ENCODE results near the gene CADPS2.

Gene CADPS2

DNA sequence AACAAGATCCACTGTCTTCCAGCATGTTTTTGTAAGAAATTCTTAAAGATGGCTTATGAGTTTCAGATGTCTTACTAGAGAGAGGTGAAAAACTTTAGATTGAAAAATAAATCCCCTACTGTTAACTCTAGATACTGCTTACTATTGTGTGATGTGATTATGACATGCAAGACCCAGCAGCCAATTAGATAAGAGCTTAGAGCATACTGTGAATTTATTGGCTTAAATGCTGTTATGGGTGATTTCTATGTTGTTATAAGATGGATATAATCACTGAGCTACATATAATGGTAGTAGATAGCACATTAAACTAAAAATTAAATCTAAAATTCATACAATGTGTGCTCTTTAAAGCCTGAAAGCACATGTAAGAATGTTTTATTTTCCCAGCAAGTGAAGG, 187.2 kb downstream of the CADPS2 start, which contains the start of gene RNF133:
TSS of gene RNF133 (minus strand) at position 101 of the 400 bp plus-strand sequence. CDS start 199 bp downstream, outside the sequence.
- TF ChIP-seq CTCF (IDR thresholded peaks at IDR 0.05) = no peak
- Histone ChIP-seq H3K4me3 (ENCODE audit: low read depth in 1 of 2, low read length in 1 of 2) (no peak within 1 kb of the TSS), H3K4me1 (ENCODE audit: control insufficient read depth in 1 of 2, insufficient read depth in 1 of 2, low read depth in 1 of 2, low read length in 1 of 2) (no peaks in the 10 kb centered on the region), H3K36me3 (no peaks in the 10 kb centered on the region), H3K27ac (no peak within 1 kb of the TSS), H3K9me3 (no peaks in the 10 kb centered on the region), H3K27me3 (no peaks in the 10 kb centered on the region)

DNA sequence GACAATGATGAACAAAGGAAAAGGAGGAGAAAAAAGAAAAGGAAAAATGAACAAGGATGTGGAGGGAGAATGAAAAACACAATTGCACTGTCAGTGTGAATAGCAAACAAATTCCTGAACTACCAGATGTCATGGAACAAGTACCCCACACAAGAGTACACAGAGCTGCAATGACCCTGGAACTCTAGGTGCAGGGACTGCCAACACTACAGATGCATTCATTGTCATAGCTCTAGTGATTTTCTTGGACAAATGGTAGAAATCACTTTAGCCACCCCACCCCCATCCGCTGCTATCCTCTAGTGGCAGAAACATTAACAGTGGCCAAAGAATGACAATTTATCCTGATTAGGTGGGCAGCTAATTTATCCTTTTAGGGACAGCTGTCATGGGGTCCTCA, 190.4 kb downstream of the CADPS2 start:
- Histone ChIP-seq H3K4me3 (ENCODE audit: low read depth in 1 of 2, low read length in 1 of 2) (no peak overlapping the region), H3K36me3 (no peaks in the 10 kb centered on the region), H3K27ac (no peak overlapping the region), H3K9me3 (no peaks in the 10 kb centered on the region), H3K4me1 (ENCODE audit: control insufficient read depth in 1 of 2, insufficient read depth in 1 of 2, low read depth in 1 of 2, low read length in 1 of 2) (no peaks in the 10 kb centered on the region), H3K27me3 (no peaks in the 10 kb centered on the region)
- no peak for TF ChIP-seq CTCF (IDR thresholded peaks at IDR 0.05)

DNA sequence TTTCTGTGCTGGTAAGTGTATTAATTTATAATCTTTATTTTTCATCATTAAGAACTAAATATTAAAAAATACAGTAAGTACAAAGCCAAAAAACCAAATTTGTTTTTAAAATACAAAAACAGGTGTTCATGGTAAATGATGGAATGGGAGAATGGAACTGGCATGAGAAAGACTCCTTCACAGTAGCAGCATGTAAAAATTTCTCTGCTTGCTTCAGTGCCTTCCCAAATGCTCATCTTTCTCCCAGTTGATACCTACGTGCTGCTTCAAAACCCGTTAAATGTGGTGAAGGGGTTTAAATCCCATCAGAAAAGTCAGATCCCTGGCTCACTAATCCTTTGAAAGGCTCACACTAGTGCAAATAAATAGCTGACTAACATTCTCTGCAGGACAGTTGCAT, 191.6 kb downstream of the CADPS2 start:
- no peak for TF ChIP-seq CTCF (IDR thresholded peaks at IDR 0.05)
- Histone ChIP-seq H3K9me3 (no peaks in the 10 kb centered on the region), H3K27ac (no peak overlapping the region), H3K36me3 (no peaks in the 10 kb centered on the region), H3K4me1 (ENCODE audit: control insufficient read depth in 1 of 2, insufficient read depth in 1 of 2, low read depth in 1 of 2, low read length in 1 of 2) (no peaks in the 10 kb centered on the region), H3K4me3 (ENCODE audit: low read depth in 1 of 2, low read length in 1 of 2) (no peak overlapping the region), H3K27me3 (no peaks in the 10 kb centered on the region)

GRCh38 chr7:122692769-122693309, 193.4 kb downstream of the CADPS2 start:
- Histone ChIP-seq H3K9me3 (no peaks in the 10 kb centered on the region), H3K27ac (no peak overlapping the region), H3K4me1 (ENCODE audit: control insufficient read depth in 1 of 2, insufficient read depth in 1 of 2, low read depth in 1 of 2, low read length in 1 of 2) (no peaks in the 10 kb centered on the region), H3K36me3 (no peaks in the 10 kb centered on the region), H3K27me3 (no peaks in the 10 kb centered on the region), H3K4me3 (ENCODE audit: low read depth in 1 of 2, low read length in 1 of 2) (no peak overlapping the region)
- no peak for TF ChIP-seq CTCF (IDR thresholded peaks at IDR 0.05)

GRCh38 chr7:122691569-122692235, 194.6 kb downstream of the CADPS2 start:
- Histone ChIP-seq H3K4me1 (ENCODE audit: control insufficient read depth in 1 of 2, insufficient read depth in 1 of 2, low read depth in 1 of 2, low read length in 1 of 2) (no peaks in the 10 kb centered on the region), H3K9me3 (no peaks in the 10 kb centered on the region), H3K36me3 (no peaks in the 10 kb centered on the region), H3K4me3 (ENCODE audit: low read depth in 1 of 2, low read length in 1 of 2) (no peak overlapping the region), H3K27ac (no peak overlapping the region), H3K27me3 (no peaks in the 10 kb centered on the region)
- TF ChIP-seq CTCF (IDR thresholded peaks at IDR 0.05) = no peak
